H9 (cell line): ENCODE measurements around the gene TBC1D22A. TPM values are rescaled to one million over a fixed set of nuclear protein-coding genes. Genes with fewer than 3 reads are reported as not detected.

Source experiments
- DNase-seq: peaks from one replicate; pipeline ENCODE4 v3.0.0-alpha.2; 2017
- H2AFZ ChIP-seq: one replicate; pipeline ENCODE4 v1.6.1; 2013; ENCODE audit warnings: mild to moderate bottlenecking, low read length, control low read depth, moderate library complexity
- H2AK5ac ChIP-seq: 2 replicates; pipeline ENCODE4 v1.6.1; 2013; ENCODE audit warnings: low read length, control low read depth, mixed read lengths; ENCODE audit not compliant: insufficient read length
- H2BK120ac ChIP-seq: one replicate; pipeline ENCODE4 v1.6.1; 2013; ENCODE audit warnings: low read depth, mild to moderate bottlenecking, low read length, control low read depth, inconsistent platforms; ENCODE audit not compliant: poor library complexity, severe bottlenecking
- H2BK12ac ChIP-seq: 2 replicates; pipeline ENCODE4 v1.6.1; 2013; ENCODE audit warnings: low read length, control low read depth, mixed read lengths, low read depth; ENCODE audit not compliant: insufficient read length
- H2BK15ac ChIP-seq: 2 replicates; pipeline ENCODE4 v1.6.1; 2013; ENCODE audit warnings: low read depth, low read length, control low read depth
- H2BK20ac ChIP-seq: one replicate; pipeline ENCODE4 v1.6.1; 2013; ENCODE audit warnings: low read depth, mild to moderate bottlenecking, low read length, control low read depth, inconsistent platforms; ENCODE audit not compliant: poor library complexity, severe bottlenecking
- H2BK5ac ChIP-seq: 2 replicates; pipeline ENCODE4 v1.6.1; 2013; ENCODE audit warnings: low read length, control low read depth, mixed read lengths; ENCODE audit not compliant: insufficient read length
- H3K14ac ChIP-seq: 2 replicates; pipeline ENCODE4 v1.6.1; 2013; ENCODE audit warnings: low read length, control low read depth; ENCODE audit not compliant: insufficient read depth
- H3K18ac ChIP-seq: 2 replicates; pipeline ENCODE4 v1.6.1; 2013; ENCODE audit warnings: low read depth, mild to moderate bottlenecking, mixed read lengths, low read length, control low read depth; ENCODE audit not compliant: insufficient read length
- H3K23ac ChIP-seq: 2 replicates; pipeline ENCODE4 v1.6.1; 2013; ENCODE audit warnings: low read length, control low read depth, mixed read lengths, low read depth; ENCODE audit not compliant: insufficient read length
- H3K23me2 ChIP-seq: 2 replicates; pipeline ENCODE4 v1.6.1; 2013; ENCODE audit warnings: low read depth, mild to moderate bottlenecking, mixed read lengths, low read length, control low read depth; ENCODE audit not compliant: insufficient read length, poor library complexity, severe bottlenecking
- H3K27ac ChIP-seq: 2 replicates; pipeline ENCODE4 v1.5.1; 2013; ENCODE audit warnings: low read length, control low read depth, mixed read lengths, low read depth; ENCODE audit not compliant: insufficient read length
- H3K27me3 ChIP-seq: 2 replicates; pipeline ENCODE4 v1.6.1; 2013; ENCODE audit warnings: low read length, control low read depth, inconsistent platforms; ENCODE audit not compliant: insufficient read depth
- H3K4ac ChIP-seq: 2 replicates; pipeline ENCODE4 v1.6.1; 2013; ENCODE audit warnings: low read depth, mild to moderate bottlenecking, control low read depth, inconsistent platforms, low read length, moderate library complexity
- H3K4me1 ChIP-seq: 2 replicates; pipeline ENCODE4 v1.6.1; 2013; ENCODE audit warnings: low read length, control low read depth, inconsistent platforms; ENCODE audit not compliant: insufficient read depth
- H3K4me2 ChIP-seq: 2 replicates; pipeline ENCODE4 v1.6.1; 2013; ENCODE audit warnings: low read length, control low read depth, mixed read lengths; ENCODE audit not compliant: insufficient read length, insufficient read depth
- H3K56ac ChIP-seq: 2 replicates; pipeline ENCODE4 v1.6.1; 2013; ENCODE audit warnings: low read depth, mild to moderate bottlenecking, mixed read lengths, low read length, control low read depth; ENCODE audit not compliant: insufficient read length
- H3K79me1 ChIP-seq: 2 replicates; pipeline ENCODE4 v1.6.1; 2013; ENCODE audit warnings: low read depth, mild to moderate bottlenecking, moderate library complexity, low read length, control low read depth, inconsistent platforms; ENCODE audit not compliant: insufficient read depth, poor library complexity, severe bottlenecking
- H3K79me2 ChIP-seq: 2 replicates; pipeline ENCODE4 v1.6.1; 2013; ENCODE audit warnings: low read length, control low read depth, inconsistent platforms; ENCODE audit not compliant: insufficient read depth
- H3K9ac ChIP-seq: 2 replicates; pipeline ENCODE4 v1.6.1; 2013; ENCODE audit warnings: low read length, control low read depth, mixed read lengths; ENCODE audit not compliant: insufficient read length; ENCODE audit errors: extremely low read depth
- H3K9me3 ChIP-seq: one replicate; pipeline ENCODE4 v1.6.1; 2013; ENCODE audit warnings: low read depth, low read length, inconsistent platforms; ENCODE audit not compliant: control insufficient read depth
- H3T11ph ChIP-seq: one replicate; pipeline ENCODE4 v1.6.1; 2013; ENCODE audit warnings: mild to moderate bottlenecking, low read length, control low read depth, inconsistent platforms
- H4K20me1 ChIP-seq: one replicate; pipeline ENCODE4 v1.6.1; 2013; ENCODE audit not compliant: control insufficient read depth, insufficient read length, insufficient read depth
- H4K5ac ChIP-seq: 2 replicates; pipeline ENCODE4 v1.6.1; 2013; ENCODE audit warnings: low read depth, mild to moderate bottlenecking, mixed read lengths, low read length, control low read depth; ENCODE audit not compliant: insufficient read length
- H4K8ac ChIP-seq: replicated peaks from 2 replicates; pipeline ENCODE4 v1.6.1; 2013; ENCODE audit warnings: low read length, control low read depth, mixed read lengths, low read depth; ENCODE audit not compliant: insufficient read length
- H4K91ac ChIP-seq: 2 replicates; pipeline ENCODE4 v1.6.1; 2013; ENCODE audit warnings: low read depth, mild to moderate bottlenecking, moderate library complexity, mixed read lengths, low read length, control low read depth; ENCODE audit not compliant: insufficient read length
- H3K27ac Mint-ChIP-seq, 3 experiments: 2 replicates in 2 of 3; 3 replicates in 1 of 3; pipeline ENCODE4 v1.8.0; 2020 to 2021; ENCODE audit warnings: mixed read lengths in 3 of 3, mild to moderate bottlenecking in 1 of 3, moderate library complexity in 1 of 3
- H3K27me3 Mint-ChIP-seq: 2 replicates; pipeline ENCODE4 v1.8.0; 2021; ENCODE audit warnings: low read depth, mild to moderate bottlenecking, moderate library complexity, mixed read lengths
- H3K36me3 Mint-ChIP-seq, 3 experiments: 2 replicates in 2 of 3; 3 replicates in 1 of 3; pipeline ENCODE4 v1.8.0; 2020 to 2021; ENCODE audit warnings: low read depth in 3 of 3, mixed read lengths in 3 of 3; ENCODE audit not compliant: insufficient read depth in 1 of 3
- H3K4me1 Mint-ChIP-seq, 2 experiments: 2 replicates each; pipeline ENCODE4 v1.8.0; 2020; ENCODE audit warnings: mixed read lengths in 2 of 2
- H3K4me3 Mint-ChIP-seq, 2 experiments: 2 replicates in 1 of 2; 3 replicates in 1 of 2; pipeline ENCODE4 v1.8.0; 2020 to 2021; ENCODE audit warnings: mild to moderate bottlenecking in 2 of 2, mixed read lengths in 2 of 2, moderate library complexity in 1 of 2
- H3K9me3 Mint-ChIP-seq, 2 experiments: 2 replicates in 1 of 2; 3 replicates in 1 of 2; pipeline ENCODE4 v1.8.0; 2020; ENCODE audit warnings: mild to moderate bottlenecking in 2 of 2, mixed read lengths in 2 of 2, moderate library complexity in 1 of 2
- WGBS: extraction: QIAGEN DNeasy Blood & Tissue Kit; methylation state at CpG from one replicate; pipeline ENCODE4 v1.1.7; 2013; ENCODE audit warnings: missing lambda C conversion rate, low lambda C conversion rate, mixed read lengths; ENCODE audit not compliant: insufficient read length; ENCODE audit errors: extremely low coverage; 5-methylcytosine and 5-hydroxymethylcytosine counted together
- total RNA-seq: library from RNA; stranded (reverse); gene quantifications from 2 replicates; pipeline ENCODE4 v1.2.1, GENCODE V29; 2021
- TF ChIP-seq, protein P1 (sequence below): fragments of 200-600 bp; sonication (generic); conservative IDR thresholded peaks from 3 replicates; pipeline ENCODE4 v1.8.0; 2021; ENCODE audit warnings: antibody characterized with exemption, mild to moderate bottlenecking

The TBC1D22A gene
- total RNA-seq, 1 experiment from 2014 or later: 20.8 TPM

DNA sequence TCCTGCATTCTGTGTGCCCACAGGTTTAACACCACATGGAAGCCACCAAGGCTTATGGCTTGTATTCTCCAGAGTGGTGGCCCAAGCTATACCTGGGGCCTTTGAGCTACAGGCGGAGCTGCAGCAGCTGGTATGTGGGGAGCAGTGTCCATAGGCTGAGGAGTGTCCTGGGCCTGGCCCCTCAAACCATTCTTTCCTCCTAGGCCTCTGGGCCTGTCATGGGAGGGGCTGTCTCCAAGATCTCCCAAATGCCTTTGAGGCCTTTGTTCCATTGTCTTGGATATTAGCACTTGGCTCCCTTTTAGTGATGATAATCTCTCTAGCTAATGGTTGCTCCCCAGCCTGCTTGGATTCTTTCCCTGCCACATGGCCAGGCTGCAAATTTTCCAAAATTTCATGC lies 6.4 kb upstream of the TBC1D22A start:
- H3K36me3 Mint-ChIP-seq: peaks cover 14 to 27% (median 27%) of the 10 kb centered on the region in 3 experiments
- Histone ChIP-seq H3K23ac (no peak overlapping the region), H3K4me1 (no peaks in the 10 kb centered on the region; the same call in 1 of the 2 replicates), H3K9ac (no peak overlapping the region), H3T11ph (no peak overlapping the region), H3K4ac (no peak overlapping the region), H3K27ac (no peak overlapping the region), H3K23me2 (no peaks in the 10 kb centered on the region), H3K56ac (no peak overlapping the region), H2AK5ac (no peak overlapping the region), H3K4me2 (no peak overlapping the region), H4K5ac (no peak overlapping the region), H2AFZ (no peak overlapping the region), H2BK20ac (no peak overlapping the region), H2BK15ac (no peak overlapping the region), H4K8ac (no peak overlapping the region), H4K20me1 (no peaks in the 10 kb centered on the region), H3K9me3 (no peaks in the 10 kb centered on the region), H3K18ac (no peak overlapping the region), H3K14ac (no peak overlapping the region), H3K27me3 (no peaks in the 10 kb centered on the region), H2BK120ac (no peak overlapping the region), H2BK12ac (no peak overlapping the region), H4K91ac (no peak overlapping the region), H2BK5ac (no peak overlapping the region), H3K79me2 (no peaks in the 10 kb centered on the region), H3K79me1 (peaks cover 2% of the 10 kb centered on the region)
- H3K27me3 Mint-ChIP-seq: peaks cover 4% of the 10 kb centered on the region
- DNase-seq: no peak
- peaks cover 4 to 5% of the 10 kb centered on the region in 2 experiments for H3K4me1 Mint-ChIP-seq
- TF ChIP-seq, protein P1, sequence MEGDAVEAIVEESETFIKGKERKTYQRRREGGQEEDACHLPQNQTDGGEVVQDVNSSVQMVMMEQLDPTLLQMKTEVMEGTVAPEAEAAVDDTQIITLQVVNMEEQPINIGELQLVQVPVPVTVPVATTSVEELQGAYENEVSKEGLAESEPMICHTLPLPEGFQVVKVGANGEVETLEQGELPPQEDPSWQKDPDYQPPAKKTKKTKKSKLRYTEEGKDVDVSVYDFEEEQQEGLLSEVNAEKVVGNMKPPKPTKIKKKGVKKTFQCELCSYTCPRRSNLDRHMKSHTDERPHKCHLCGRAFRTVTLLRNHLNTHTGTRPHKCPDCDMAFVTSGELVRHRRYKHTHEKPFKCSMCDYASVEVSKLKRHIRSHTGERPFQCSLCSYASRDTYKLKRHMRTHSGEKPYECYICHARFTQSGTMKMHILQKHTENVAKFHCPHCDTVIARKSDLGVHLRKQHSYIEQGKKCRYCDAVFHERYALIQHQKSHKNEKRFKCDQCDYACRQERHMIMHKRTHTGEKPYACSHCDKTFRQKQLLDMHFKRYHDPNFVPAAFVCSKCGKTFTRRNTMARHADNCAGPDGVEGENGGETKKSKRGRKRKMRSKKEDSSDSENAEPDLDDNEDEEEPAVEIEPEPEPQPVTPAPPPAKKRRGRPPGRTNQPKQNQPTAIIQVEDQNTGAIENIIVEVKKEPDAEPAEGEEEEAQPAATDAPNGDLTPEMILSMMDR: no peak
- H3K9me3 Mint-ChIP-seq: peaks cover 18 to 30% of the 10 kb centered on the region in 2 experiments
- H3K27ac Mint-ChIP-seq: no peak overlapping the region
- WGBS: no CpG with 5 or more reads among the region's 1 CpG
- H3K4me3 Mint-ChIP-seq: no peak overlapping the region
